Type B pancreatic cell (in vitro differentiated cells): ENCODE results near the gene ST8SIA1. TPM values are rescaled to one million over a fixed set of nuclear protein-coding genes. Genes with fewer than 3 reads are reported as not detected.

Experiments used
- DNase-seq: peaks from one replicate; pipeline ENCODE4 v3.0.0; 2021; ENCODE audit warnings: mixed read lengths; ENCODE audit not compliant: unreplicated experiment; ENCODE audit errors: extremely low spot score
- H3K27ac Mint-ChIP-seq: 2 replicates; pipeline ENCODE4 v1.8.0; 2021; ENCODE audit warnings: mild to moderate bottlenecking, mixed read lengths
- H3K27me3 Mint-ChIP-seq: 2 replicates; pipeline ENCODE4 v1.8.0; 2021; ENCODE audit warnings: mixed read lengths
- H3K36me3 Mint-ChIP-seq: 2 replicates; pipeline ENCODE4 v1.8.0; 2021; ENCODE audit warnings: mixed read lengths
- H3K4me1 Mint-ChIP-seq: one replicate; pipeline ENCODE4 v1.8.0; 2021; ENCODE audit warnings: mixed read lengths; ENCODE audit not compliant: unreplicated experiment
- H3K4me3 Mint-ChIP-seq: 2 replicates; pipeline ENCODE4 v1.8.0; 2021; ENCODE audit warnings: mild to moderate bottlenecking, mixed read lengths
- H3K9me3 Mint-ChIP-seq: 2 replicates; pipeline ENCODE4 v1.8.0; 2021; ENCODE audit warnings: mixed read lengths
- CTCF ChIP-seq: fragments of 200-600 bp; sonication (generic); conservative IDR thresholded peaks from 2 replicates; pipeline ENCODE4 v1.5.0; 2021; ENCODE audit warnings: antibody characterized with exemption, mild to moderate bottlenecking
- total RNA-seq: library from RNA; stranded (reverse); gene quantifications from 2 replicates; pipeline ENCODE4 v1.2.1, GENCODE V29; 2021; ENCODE audit warnings: low replicate concordance

The ST8SIA1 gene
- total RNA-seq, 1 donor from 2014 or later: 6.3 TPM

DNA sequence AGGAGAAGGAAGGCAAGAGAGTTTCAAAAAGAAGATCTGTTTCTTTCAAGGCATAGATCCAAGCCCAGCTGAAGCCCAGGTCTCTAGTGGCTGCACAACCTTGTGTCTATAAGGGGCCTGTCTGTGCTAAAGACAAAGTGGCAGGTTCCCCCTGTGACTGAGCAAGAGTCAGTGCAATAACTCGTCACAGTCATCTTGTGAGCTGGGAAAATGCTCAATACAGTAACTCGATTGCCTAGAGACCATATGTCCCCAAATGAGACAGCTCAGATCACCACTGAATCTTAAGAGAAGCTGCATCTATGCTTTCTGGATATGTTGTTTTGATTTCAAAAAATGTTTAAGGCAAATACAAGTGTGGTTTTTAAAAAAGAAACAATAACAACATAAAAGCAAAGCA, 24.2 kb downstream of the ST8SIA1 start:
- Mint-ChIP-seq H3K4me3 (no peak overlapping the region), H3K27ac (no peak overlapping the region), H3K4me1 (peaks cover 4% of the 10 kb centered on the region), H3K36me3 (peaks cover 10% of the 10 kb centered on the region), H3K9me3 (peaks cover 4% of the 10 kb centered on the region), H3K27me3 (peaks cover 9% of the 10 kb centered on the region)
- no peak for DNase-seq
- TF ChIP-seq CTCF: no peak

- Mint-ChIP-seq H3K27ac (no peak overlapping the region), H3K36me3 (peaks cover 11% of the 10 kb centered on the region)
Measured at GRCh38 chr12:22307811-22308210, 26.7 kb downstream of the ST8SIA1 start.

GRCh38 chr12:22306311-22306710, 28.2 kb downstream of the ST8SIA1 start:
- H3K9me3 Mint-ChIP-seq: peaks cover 14% of the 10 kb centered on the region

More at GRCh38 chr12:22307811-22308210, 26.7 kb downstream of the ST8SIA1 start:
- Mint-ChIP-seq H3K27me3 (peaks cover 4% of the 10 kb centered on the region), H3K4me1 (peaks cover 4% of the 10 kb centered on the region), H3K4me3 (no peak overlapping the region), H3K9me3 (peaks cover 6% of the 10 kb centered on the region)
- no peak for DNase-seq
- TF ChIP-seq CTCF: no peak

DNA sequence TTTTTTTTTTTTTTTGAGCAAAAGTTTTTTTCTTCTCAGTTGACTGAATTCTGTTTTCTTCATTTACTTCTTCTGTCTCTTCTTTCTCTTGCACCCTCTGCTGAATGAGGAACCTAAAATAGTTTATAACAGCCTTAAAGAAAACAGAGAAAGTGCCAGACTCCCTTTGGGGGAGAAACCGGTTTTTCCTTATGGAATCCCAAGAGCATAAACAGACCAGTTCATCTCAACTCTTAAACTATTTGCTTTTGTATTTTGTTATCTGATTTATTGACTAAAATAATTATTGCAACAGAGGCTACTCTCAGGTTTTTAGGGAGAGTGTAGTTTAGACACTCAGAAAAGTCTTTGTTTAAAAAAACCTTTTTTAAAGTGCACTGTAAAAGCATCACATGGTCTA, 30.2 kb downstream of the ST8SIA1 start:
- Mint-ChIP-seq H3K27me3 (peaks cover 4% of the 10 kb centered on the region), H3K36me3 (peaks cover 14% of the 10 kb centered on the region), H3K4me3 (no peak overlapping the region), H3K9me3 (peaks cover 14% of the 10 kb centered on the region), H3K27ac (no peak overlapping the region), H3K4me1 (no peaks in the 10 kb centered on the region)
- no peak for DNase-seq
- no peak for TF ChIP-seq CTCF

More at GRCh38 chr12:22306311-22306710, 28.2 kb downstream of the ST8SIA1 start:
- Mint-ChIP-seq H3K4me3 (no peak overlapping the region), H3K4me1 (no peaks in the 10 kb centered on the region), H3K36me3 (peaks cover 14% of the 10 kb centered on the region), H3K27me3 (peaks cover 4% of the 10 kb centered on the region), H3K27ac (no peak overlapping the region)
- no peak for TF ChIP-seq CTCF
- DNase-seq: no peak

DNA sequence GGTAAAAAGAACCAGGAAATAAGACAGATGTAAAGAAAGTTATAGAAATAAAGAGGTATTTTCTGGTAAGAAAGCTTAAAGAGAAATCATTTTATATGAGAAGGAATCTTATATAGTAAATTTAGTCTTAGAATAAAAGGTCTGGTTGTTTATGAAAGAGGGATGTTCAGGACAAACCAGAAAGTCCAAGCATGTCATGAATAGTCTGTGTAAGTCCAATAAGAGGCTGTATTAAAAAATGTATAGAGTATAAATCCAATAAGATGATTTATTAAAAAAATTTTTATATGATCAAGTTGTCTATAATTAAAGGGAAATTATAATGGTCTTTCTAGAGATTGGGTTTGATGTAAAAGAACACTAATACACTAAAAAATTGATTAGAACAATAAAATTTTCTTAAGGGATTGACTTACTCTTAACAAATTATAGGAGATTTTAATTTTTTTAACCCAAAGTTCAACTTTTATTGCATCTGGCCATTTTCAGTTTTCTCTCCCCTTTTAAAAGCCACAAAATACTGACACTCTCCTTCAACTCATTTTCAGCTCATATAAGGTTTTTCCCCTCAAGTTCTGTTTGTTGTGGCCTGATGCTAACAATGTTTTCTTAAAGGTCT, 35.1 kb downstream of the ST8SIA1 start:
- Mint-ChIP-seq H3K9me3 (peaks cover 10% of the 10 kb centered on the region), H3K27me3 (no peaks in the 10 kb centered on the region), H3K36me3 (peaks cover 9% of the 10 kb centered on the region), H3K4me1 (no peaks in the 10 kb centered on the region), H3K27ac (no peak overlapping the region), H3K4me3 (no peak overlapping the region)
- no peak for DNase-seq
- no peak for TF ChIP-seq CTCF

- no peak overlapping the region for H3K27ac Mint-ChIP-seq
- DNase-seq: no peak
- no peak for TF ChIP-seq CTCF
- H3K4me3 Mint-ChIP-seq: no peak overlapping the region
- peaks cover 32% of the 10 kb centered on the region for H3K27me3 Mint-ChIP-seq
- no peaks in the 10 kb centered on the region for H3K9me3 Mint-ChIP-seq
- no peaks in the 10 kb centered on the region for H3K4me1 Mint-ChIP-seq
- H3K36me3 Mint-ChIP-seq: peaks cover 8% of the 10 kb centered on the region
Measured at GRCh38 chr12:22289250-22289649, 45.3 kb downstream of the ST8SIA1 start.
